K562 (cell line): ENCODE results near the gene TMEM107. TPM values are rescaled to one million over a fixed set of nuclear protein-coding genes. Genes with fewer than 3 reads are reported as not detected.

Experiments
- CBX8 ChIP-seq: fragments of 200-600 bp; sonication (generic); IDR thresholded peaks from 2 replicates; pipeline ENCODE4 v1.6.1; 2012; ENCODE audit warnings: borderline replicate concordance, mixed run types, low read depth, mild to moderate bottlenecking, moderate library complexity, mixed read lengths, low read length, control low read depth, inconsistent platforms; ENCODE audit not compliant: poor library complexity, severe bottlenecking; ENCODE audit errors: extremely low read depth
- CLOCK ChIP-seq: fragments of 250-450 bp; sonication (Bioruptor Pico); IDR thresholded peaks from 2 replicates; pipeline ENCODE4 v1.4.0; 2020; ENCODE audit warnings: mild to moderate bottlenecking, moderate library complexity, borderline replicate concordance
- E2F5 ChIP-seq: sonication (generic); formaldehyde crosslinking; IDR thresholded peaks from 2 replicates; pipeline ENCODE4 v1.8.0; 2022; ENCODE audit warnings: mild to moderate bottlenecking, missing genetic modification reagents
- KAT8 ChIP-seq: fragments of 450-650 bp; IDR thresholded peaks from 2 replicates; pipeline ENCODE4 v1.6.1; 2016; ENCODE audit warnings: low read depth, mild to moderate bottlenecking
- MBD2 ChIP-seq: sonication (generic); IDR thresholded peaks from 2 replicates; pipeline ENCODE4 v1.6.1; 2016; ENCODE audit warnings: low read depth, borderline replicate concordance
- MTA2 ChIP-seq: fragments of 450-650 bp; IDR thresholded peaks from 2 replicates; pipeline ENCODE4 v1.6.1; 2016; ENCODE audit warnings: low read depth
- NCOA1 ChIP-seq: fragments of 450-650 bp; IDR thresholded peaks from 2 replicates; pipeline ENCODE4 v1.6.1; 2016; ENCODE audit warnings: low read depth
- OTX1 ChIP-seq: fragments of 450-650 bp; formaldehyde crosslinking; IDR thresholded peaks from 2 replicates; pipeline ENCODE4 v1.4.0; 2022; ENCODE audit warnings: mild to moderate bottlenecking
- RFX7 ChIP-seq: fragments of 250-450 bp; sonication (Bioruptor Pico); IDR thresholded peaks from 2 replicates; pipeline ENCODE4 v1.5.1; 2021; ENCODE audit warnings: mild to moderate bottlenecking
- TRIM24 ChIP-seq, 2 experiments: fragments of 450-650 bp; IDR thresholded peaks; 2 replicates each; pipeline ENCODE4 v1.6.1; 2016
- ZBTB17 ChIP-seq: fragments of 450-650 bp; formaldehyde crosslinking; IDR thresholded peaks from 2 replicates; pipeline ENCODE4 v1.4.0; 2020; ENCODE audit warnings: mild to moderate bottlenecking
- ZBTB33 ChIP-seq: sonication (generic); formaldehyde crosslinking; IDR thresholded peaks from 2 replicates; pipeline ENCODE4 v1.8.1; 2023; ENCODE audit warnings: mild to moderate bottlenecking, missing genetic modification reagents
- ZNF696 ChIP-seq: fragments of 250-450 bp; sonication (Bioruptor Pico); conservative IDR thresholded peaks from 2 replicates; pipeline ENCODE4 v1.4.0; 2020; ENCODE audit warnings: mild to moderate bottlenecking, moderate library complexity
- polyA plus RNA-seq, 8 experiments: library from polyadenylated mRNA; depleted of rRNA in 4 of 8; stranded (reverse) in 5 of 8; unstranded in 3 of 8; fragments of >200 nt; fragmentation: Nextera tagmentation in 2 of 8; fragmentation: Illumina TruSeq in 1 of 8; extraction: Ambion mirVana in 2 of 8; extraction: Trizol in 1 of 8; gene quantifications; 2 replicates each; pipeline versions ENCODE4 v1.2.1 to v1.2.3, GENCODE V29; 2011 to 2014; ENCODE audit warnings: inconsistent platforms in 1 of 8, missing spikeins in 1 of 8
- total RNA-seq, 7 experiments: library from RNA; depleted of rRNA in 6 of 7; stranded (reverse); fragments of >200 nt in 6 of 7; fragmentation: Illumina TruSeq in 2 of 7; extraction: Trizol in 2 of 7; gene quantifications; 2 replicates each; pipeline versions ENCODE4 v1.2.1 to v1.2.3, GENCODE V29; 2011 to 2021; ENCODE audit warnings: low replicate concordance in 1 of 7
- TF ChIP-seq, protein P1 (sequence below), 2 experiments: fragments of 450-650 bp; formaldehyde crosslinking in 1 of 2; IDR thresholded peaks; 2 replicates each; pipeline versions ENCODE4 v1.4.0 to v1.6.1; 2014 to 2020; ENCODE audit warnings: mild to moderate bottlenecking in 2 of 2, borderline replicate concordance in 1 of 2, low read depth in 1 of 2

The TMEM107 gene
- total and polyA plus RNA-seq, 9 of the 15 experiments (the other 6 are each of a cell fraction or from before 2014, with no cell fraction given), result 7.1 to 26.2 (median 16.9) TPM

- TF ChIP-seq, protein P1, sequence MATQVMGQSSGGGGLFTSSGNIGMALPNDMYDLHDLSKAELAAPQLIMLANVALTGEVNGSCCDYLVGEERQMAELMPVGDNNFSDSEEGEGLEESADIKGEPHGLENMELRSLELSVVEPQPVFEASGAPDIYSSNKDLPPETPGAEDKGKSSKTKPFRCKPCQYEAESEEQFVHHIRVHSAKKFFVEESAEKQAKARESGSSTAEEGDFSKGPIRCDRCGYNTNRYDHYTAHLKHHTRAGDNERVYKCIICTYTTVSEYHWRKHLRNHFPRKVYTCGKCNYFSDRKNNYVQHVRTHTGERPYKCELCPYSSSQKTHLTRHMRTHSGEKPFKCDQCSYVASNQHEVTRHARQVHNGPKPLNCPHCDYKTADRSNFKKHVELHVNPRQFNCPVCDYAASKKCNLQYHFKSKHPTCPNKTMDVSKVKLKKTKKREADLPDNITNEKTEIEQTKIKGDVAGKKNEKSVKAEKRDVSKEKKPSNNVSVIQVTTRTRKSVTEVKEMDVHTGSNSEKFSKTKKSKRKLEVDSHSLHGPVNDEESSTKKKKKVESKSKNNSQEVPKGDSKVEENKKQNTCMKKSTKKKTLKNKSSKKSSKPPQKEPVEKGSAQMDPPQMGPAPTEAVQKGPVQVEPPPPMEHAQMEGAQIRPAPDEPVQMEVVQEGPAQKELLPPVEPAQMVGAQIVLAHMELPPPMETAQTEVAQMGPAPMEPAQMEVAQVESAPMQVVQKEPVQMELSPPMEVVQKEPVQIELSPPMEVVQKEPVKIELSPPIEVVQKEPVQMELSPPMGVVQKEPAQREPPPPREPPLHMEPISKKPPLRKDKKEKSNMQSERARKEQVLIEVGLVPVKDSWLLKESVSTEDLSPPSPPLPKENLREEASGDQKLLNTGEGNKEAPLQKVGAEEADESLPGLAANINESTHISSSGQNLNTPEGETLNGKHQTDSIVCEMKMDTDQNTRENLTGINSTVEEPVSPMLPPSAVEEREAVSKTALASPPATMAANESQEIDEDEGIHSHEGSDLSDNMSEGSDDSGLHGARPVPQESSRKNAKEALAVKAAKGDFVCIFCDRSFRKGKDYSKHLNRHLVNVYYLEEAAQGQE (IDR thresholded peaks at IDR 0.05; ENCODE audit: borderline replicate concordance), result no peak
- TF ChIP-seq, protein P1 (CRISPR knock-in tag; IDR thresholded peaks at IDR 0.05; ENCODE audit: low read depth), result no peak
- TF ChIP-seq MBD2 (no peak), CLOCK (CRISPR knock-in tag) (no peak), NCOA1 (no peak), RFX7 (CRISPR knock-in tag) (no peak), OTX1 (CRISPR knock-in tag) (no peak; the same call in 1 of the 2 replicates), TRIM24 (IDR thresholded peaks at IDR 0.05) (no peak), ZNF696 (no peak), CBX8 (no peak), KAT8 (no peak), E2F5 (CRISPR knock-in tag) (no peak; the same call in 1 of the 2 replicates), MTA2 (no peak), ZBTB33 (CRISPR knock-in tag) (no peak), ZBTB17 (CRISPR knock-in tag) (no peak)
Observed at GRCh38 chr17:8222630-8223355, 46.6 kb upstream of the TMEM107 start (continued).
